ENCODE measurements around the gene FKBP8. TPM values are rescaled to one million over a fixed set of nuclear protein-coding genes. Genes with fewer than 3 reads are reported as not detected.

FKBP8 gene
- total and polyA plus RNA-seq, 7 experiments from 2014 or later = 96.9 to 241 (median 164) TPM

DNA sequence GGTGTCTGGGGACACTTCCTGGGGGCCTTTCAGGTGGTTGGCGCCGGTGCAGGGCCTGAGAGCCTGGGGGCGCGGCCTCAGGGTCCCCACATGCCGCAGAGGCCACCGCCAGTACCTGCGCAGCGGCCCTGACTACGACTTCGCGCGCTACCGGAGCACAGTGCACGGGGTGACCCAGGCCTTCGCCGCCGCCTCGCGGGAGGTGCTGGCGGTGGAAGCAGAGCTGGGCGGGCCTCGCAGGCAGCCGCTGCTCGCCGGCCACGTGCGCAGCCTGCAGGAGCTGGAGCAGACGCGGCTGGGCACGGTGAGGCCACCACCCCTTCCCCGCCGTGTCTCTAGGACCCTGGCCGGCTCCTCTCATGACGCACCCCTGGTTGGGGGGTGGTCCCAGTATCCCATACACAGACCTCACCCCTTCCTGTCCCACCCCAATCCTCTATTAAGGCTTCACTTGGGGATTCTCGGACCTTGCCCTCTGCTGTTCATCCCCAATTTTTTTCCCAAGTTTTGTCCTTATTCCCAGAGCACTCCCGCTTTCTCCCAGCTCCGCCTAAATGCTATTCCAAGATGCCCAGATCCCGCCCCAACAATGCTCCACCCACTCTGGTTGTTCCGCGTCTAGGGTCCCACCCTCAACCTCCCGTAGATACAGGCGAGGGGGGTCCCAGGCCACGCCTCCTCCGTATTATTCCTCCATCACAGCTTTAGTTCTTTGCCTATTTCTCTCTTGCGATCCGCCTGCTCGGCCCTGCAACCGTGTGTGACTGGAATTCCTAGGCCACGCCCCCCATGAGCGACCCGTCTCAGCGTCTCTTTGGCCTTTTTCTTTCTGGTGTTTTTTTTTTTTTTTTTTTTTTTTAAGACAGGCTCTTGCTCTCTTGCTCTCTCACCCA lies 46.3 kb upstream of the FKBP8 start:
- ATAC-seq = peak; percentile 68
- Histone ChIP-seq H3K4me1 (ENCODE audit: control insufficient read depth in 2 of 2, insufficient read depth in 2 of 2, low read length in 2 of 2) (peaks cover 21 to 40% of the 10 kb centered on the region in 2 donors), H3K27me3 (ENCODE audit: control insufficient read depth in 2 of 2, insufficient read depth in 2 of 2, low read length in 2 of 2) (no peaks in the 10 kb centered on the region), H3K4me3 (ENCODE audit: low read length) (peak overlapping the region; percentile 72), H3K36me3 (ENCODE audit: control insufficient read depth in 2 of 3, insufficient read depth in 3 of 3, low read length in 3 of 3) (peaks cover 0 to 7% (median 0%) of the 10 kb centered on the region in 3 experiments), H3K27ac (ENCODE audit: low read depth, low read length) (peak overlapping the region; percentile 88), H3K9me3 (ENCODE audit: control insufficient read depth in 2 of 3, low read length in 3 of 3) (no peaks in the 10 kb centered on the region)
- H3K4me1 Mint-ChIP-seq = peaks cover 22 to 57% (median 43%) of the 10 kb centered on the region in 7 donors
- POLR2A ChIA-PET = interaction anchor here (0.6 to 2.9 kb wide), 19 partner anchors 13 to 331 kb away, joined by 3 to 47 read pairs (median 4); partner anchors contain the start of genes COPE, DDX49, ELL and FKBP8
- peaks cover 0 to 2% (median 0%) of the 10 kb centered on the region in 11 donors for H3K9me3 Mint-ChIP-seq
- H3K27ac Mint-ChIP-seq = peak overlapping the region; percentile 87 to 98 (median 92)
- H3K27me3 Mint-ChIP-seq = peaks cover 0 to 4% (median 0%) of the 10 kb centered on the region in 5 donors
- H3K36me3 Mint-ChIP-seq = peaks cover 0 to 15% (median 0%) of the 10 kb centered on the region in 5 donors
- peak overlapping the region; percentile 79 to 94 (median 90) for H3K4me3 Mint-ChIP-seq
- CTCF ChIA-PET = interaction anchor here (0.8 to 2.2 kb wide), 9 partner anchors 17 to 260 kb away, joined by 3 to 10 read pairs (median 4); partner anchors contain the start of gene UBA52
- peak in 3 of 9 donors; percentile 33 to 75 (median 60) for DNase-seq
- intact Hi-C loops (cut with micrococcal nuclease) = loop anchor here (1.0 to 10.0 kb wide), 15 partner anchors 32 to 330 kb away; partner anchors contain the start of genes COPE (in 2 of the 2), CRTC1 (in 2 of the 2), DDX49 (in 2 of the 2) and KXD1 (in 2 of the 2)

DNA sequence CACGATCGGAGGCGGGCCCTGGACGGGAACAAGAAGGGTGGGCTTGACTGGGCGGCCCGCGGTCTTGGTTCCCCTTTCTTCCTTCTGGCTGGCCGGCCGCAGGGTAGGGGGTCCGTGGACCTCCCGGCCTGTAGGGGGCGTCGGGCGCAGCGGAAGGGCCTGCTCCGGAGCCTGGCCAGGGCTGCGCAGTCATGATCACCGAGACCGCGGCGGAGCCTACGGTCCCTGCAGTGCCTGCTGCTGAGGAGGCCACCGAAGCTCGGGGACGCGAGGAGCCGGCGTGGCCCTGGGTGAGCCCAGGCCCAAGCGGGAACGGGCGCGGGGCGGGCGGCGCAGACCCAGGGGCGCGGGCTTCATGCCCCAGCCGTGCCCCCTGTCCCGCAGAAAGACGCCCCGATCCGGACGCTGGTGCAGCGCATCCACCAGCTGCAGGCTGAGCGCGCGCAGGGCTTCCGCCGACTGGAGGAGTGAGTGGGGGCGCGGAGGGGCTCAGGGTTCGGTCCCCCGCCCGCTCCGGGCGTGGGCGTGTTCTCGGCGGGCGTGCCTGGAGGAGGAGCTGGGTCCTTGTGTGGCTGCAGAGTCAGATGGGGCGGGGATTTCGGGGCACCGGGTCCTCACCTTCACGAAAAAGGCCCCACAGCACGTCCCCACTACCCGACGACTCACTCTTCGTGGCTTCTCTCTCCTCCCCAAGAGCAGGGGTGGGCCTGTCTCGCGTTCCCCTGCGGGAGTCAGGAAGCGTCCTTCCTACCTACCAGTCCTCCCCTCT lies 45.4 kb upstream of the FKBP8 start, which contains the start of gene REX1BD:
Gene REX1BD (plus strand): TSS at position 188 of the 769 bp plus-strand sequence. CDS start 4 bp downstream, at position 192.
- Mint-ChIP-seq H3K9me3 (peaks cover 0 to 2% (median 0%) of the 10 kb centered on the region in 11 donors), H3K36me3 (peaks cover 0 to 18% (median 0%) of the 10 kb centered on the region in 5 donors), H3K4me3 (peak within 1 kb of the TSS; percentile 80 to 95 (median 92)), H3K4me1 (peaks cover 20 to 56% (median 42%) of the 10 kb centered on the region in 7 donors), H3K27ac (peak within 1 kb of the TSS; percentile 89 to 96 (median 93)), H3K27me3 (peaks cover 0 to 3% (median 0%) of the 10 kb centered on the region in 5 donors)
- CTCF ChIA-PET = interaction anchor here (0.7 to 2.2 kb wide), 12 partner anchors 16 to 324 kb away, joined by 3 to 10 read pairs (median 4); partner anchors contain the start of genes KXD1 and UBA52
- H3K4me1 ChIP-seq (ENCODE audit: control insufficient read depth in 2 of 2, insufficient read depth in 2 of 2, low read length in 2 of 2) = peaks cover 18 to 33% of the 10 kb centered on the region in 2 donors
- H3K27me3 ChIP-seq (ENCODE audit: control insufficient read depth in 2 of 2, insufficient read depth in 2 of 2, low read length in 2 of 2) = no peaks in the 10 kb centered on the region
- intact Hi-C loops (cut with micrococcal nuclease) = loop anchor here (1.0 to 10.0 kb wide), 16 partner anchors 17 to 331 kb away; partner anchors contain the start of genes COPE (in 2 of the 2), CRTC1 (in 2 of the 2), DDX49 (in 2 of the 2) and ELL (in 2 of the 2)
- POLR2A ChIA-PET = interaction anchor here (0.6 to 2.9 kb wide), 18 partner anchors 13 to 332 kb away, joined by 3 to 47 read pairs (median 6); partner anchors contain the start of genes COPE, DDX49, ELL and FKBP8
- DNase-seq (peak; percentile 77 to 92 (median 89)), ATAC-seq (peak; percentile 89)
- no peaks in the 10 kb centered on the region for H3K9me3 ChIP-seq (ENCODE audit: control insufficient read depth in 2 of 3, low read length in 3 of 3)
- peaks cover 0 to 7% (median 0%) of the 10 kb centered on the region in 3 experiments for H3K36me3 ChIP-seq (ENCODE audit: control insufficient read depth in 2 of 3, insufficient read depth in 3 of 3, low read length in 3 of 3)
- peak within 1 kb of the TSS; percentile 88 for H3K27ac ChIP-seq (ENCODE audit: low read depth, low read length)
- peak within 1 kb of the TSS; percentile 72 for H3K4me3 ChIP-seq (ENCODE audit: low read length)

GRCh38 chr19:18587962-18588610 lies 44.7 kb upstream of the FKBP8 start:
- no peaks in the 10 kb centered on the region for H3K9me3 ChIP-seq (ENCODE audit: control insufficient read depth in 2 of 3, low read length in 3 of 3)
- intact Hi-C loops (cut with micrococcal nuclease) = loop anchor here (1.0 to 10.0 kb wide), 8 partner anchors 17 to 331 kb away; partner anchors contain the start of genes UBA52 (in 2 of the 2), COPE (in 1 of the 2), CRTC1 (in 1 of the 2) and DDX49 (in 1 of the 2)
- ChIA-PET CTCF (interaction anchor here (0.7 to 2.2 kb wide), 9 partner anchors 15 to 325 kb away, joined by 3 to 10 read pairs (median 4); partner anchors contain the start of gene KXD1), POLR2A (interaction anchor here (1.2 to 2.9 kb wide), 12 partner anchors 12 to 332 kb away, joined by 3 to 47 read pairs (median 10); partner anchors contain the start of genes COPE, DDX49, ELL and FKBP8)
- peaks cover 0 to 7% (median 0%) of the 10 kb centered on the region in 3 experiments for H3K36me3 ChIP-seq (ENCODE audit: control insufficient read depth in 2 of 3, insufficient read depth in 3 of 3, low read length in 3 of 3)
- peak overlapping the region; percentile 88 for H3K27ac ChIP-seq (ENCODE audit: low read depth, low read length)
- ATAC-seq (peak; percentile 2), DNase-seq (no peak)
- H3K4me1 ChIP-seq (ENCODE audit: control insufficient read depth in 2 of 2, insufficient read depth in 2 of 2, low read length in 2 of 2) = peaks cover 18 to 33% of the 10 kb centered on the region in 2 donors
- Mint-ChIP-seq H3K27ac (peak overlapping the region; percentile 89 to 96 (median 93)), H3K36me3 (peaks cover 0 to 18% (median 0%) of the 10 kb centered on the region in 5 donors), H3K4me3 (peak overlapping the region; percentile 80 to 95 (median 92)), H3K4me1 (peaks cover 20 to 52% (median 38%) of the 10 kb centered on the region in 7 donors), H3K9me3 (peaks cover 0 to 2% (median 0%) of the 10 kb centered on the region in 11 donors), H3K27me3 (no peaks in the 10 kb centered on the region)
- H3K27me3 ChIP-seq (ENCODE audit: control insufficient read depth in 2 of 2, insufficient read depth in 2 of 2, low read length in 2 of 2) = no peaks in the 10 kb centered on the region
- H3K4me3 ChIP-seq (ENCODE audit: low read length) = peak overlapping the region; percentile 72

DNA sequence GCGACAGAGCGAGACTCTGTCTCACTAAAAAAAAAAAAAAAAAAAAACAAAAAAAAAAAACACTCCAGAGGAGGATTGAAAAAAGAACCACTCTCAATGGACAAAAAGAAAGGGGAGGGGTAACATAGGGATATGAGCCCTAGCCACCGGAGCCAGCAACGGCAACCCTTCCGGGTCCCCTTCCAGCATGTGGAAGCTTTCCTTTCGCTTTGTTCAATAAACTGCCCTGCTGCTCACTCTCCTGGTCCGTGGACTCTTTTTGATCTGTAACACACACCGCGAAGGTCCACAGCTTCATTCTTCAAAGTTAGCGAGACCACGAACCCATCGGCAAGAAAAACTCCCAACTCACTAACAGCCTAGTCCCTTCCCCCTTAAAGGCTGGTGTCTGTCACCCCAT lies 44.2 kb upstream of the FKBP8 start:
- peaks cover 20 to 52% (median 38%) of the 10 kb centered on the region in 7 donors for H3K4me1 Mint-ChIP-seq
- Histone ChIP-seq H3K9me3 (ENCODE audit: control insufficient read depth in 2 of 3, low read length in 3 of 3) (no peaks in the 10 kb centered on the region), H3K4me3 (ENCODE audit: low read length) (peak overlapping the region; percentile 72), H3K36me3 (ENCODE audit: control insufficient read depth in 2 of 3, insufficient read depth in 3 of 3, low read length in 3 of 3) (peaks cover 0 to 7% (median 0%) of the 10 kb centered on the region in 3 experiments), H3K27ac (ENCODE audit: low read depth, low read length) (peak overlapping the region; percentile 88), H3K27me3 (ENCODE audit: control insufficient read depth in 2 of 2, insufficient read depth in 2 of 2, low read length in 2 of 2) (no peaks in the 10 kb centered on the region), H3K4me1 (ENCODE audit: control insufficient read depth in 2 of 2, insufficient read depth in 2 of 2, low read length in 2 of 2) (peaks cover 18 to 33% of the 10 kb centered on the region in 2 donors)
- peaks cover 0 to 2% (median 0%) of the 10 kb centered on the region in 11 donors for H3K9me3 Mint-ChIP-seq
- intact Hi-C loops (cut with micrococcal nuclease) = loop anchor here (5.0 to 10.0 kb wide), 3 partner anchors 95 to 245 kb away; partner anchors contain the start of genes CRTC1 (in 1 of the 2) and UPF1 (in 1 of the 2)
- DNase-seq (peak in 1 of 9 donors; percentile 7), ATAC-seq (no peak)
- ChIA-PET POLR2A (interaction anchor here (1.5 to 2.9 kb wide), 7 partner anchors 11 to 244 kb away, joined by 4 to 47 read pairs (median 15); partner anchors contain the start of genes ELL, KXD1, UBA52 and UPF1), CTCF (interaction anchor here (0.7 to 1.5 kb wide), 4 partner anchors 30 to 279 kb away, joined by 3 to 6 read pairs (median 3); partner anchors contain the start of gene KXD1)
- H3K4me3 Mint-ChIP-seq = peak overlapping the region; percentile 47 to 95 (median 89)
- H3K27me3 Mint-ChIP-seq = no peaks in the 10 kb centered on the region
- peaks cover 0 to 18% (median 0%) of the 10 kb centered on the region in 5 donors for H3K36me3 Mint-ChIP-seq
- peak overlapping the region in 7 of 9 donors; percentile 91 to 96 (median 93) for H3K27ac Mint-ChIP-seq

GRCh38 chr19:18586306-18586705 lies 42.9 kb upstream of the FKBP8 start:
- Mint-ChIP-seq H3K9me3 (peaks cover 0 to 2% (median 0%) of the 10 kb centered on the region in 11 donors), H3K4me3 (peak overlapping the region in 4 of 10 donors; percentile 16 to 53 (median 28)), H3K27me3 (no peaks in the 10 kb centered on the region), H3K27ac (peak overlapping the region in 7 of 9 donors; percentile 9 to 96 (median 51)), H3K36me3 (peaks cover 0 to 18% (median 0%) of the 10 kb centered on the region in 5 donors), H3K4me1 (peaks cover 20 to 52% (median 38%) of the 10 kb centered on the region in 7 donors)
- DNase-seq (no peak), ATAC-seq (no peak)
- intact Hi-C loops (cut with micrococcal nuclease) = loop anchor here (5.0 to 10.0 kb wide), 3 partner anchors 96 to 246 kb away; partner anchors contain the start of genes CRTC1 (in 1 of the 2) and UPF1 (in 1 of the 2)
- no peak overlapping the region for H3K4me3 ChIP-seq (ENCODE audit: low read length)
- H3K27me3 ChIP-seq (ENCODE audit: control insufficient read depth in 2 of 2, insufficient read depth in 2 of 2, low read length in 2 of 2) = no peaks in the 10 kb centered on the region
- H3K4me1 ChIP-seq (ENCODE audit: control insufficient read depth in 2 of 2, insufficient read depth in 2 of 2, low read length in 2 of 2) = peaks cover 18 to 33% of the 10 kb centered on the region in 2 donors
- H3K27ac ChIP-seq (ENCODE audit: low read depth, low read length) = no peak overlapping the region
- CTCF ChIA-PET = interaction anchor here (0.8 kb wide), 1 partner anchor 259 kb away, joined by 3 read pairs; no protein-coding TSS in a partner anchor
- no peaks in the 10 kb centered on the region for H3K9me3 ChIP-seq (ENCODE audit: control insufficient read depth in 2 of 3, low read length in 3 of 3)
- peaks cover 0 to 7% (median 0%) of the 10 kb centered on the region in 3 experiments for H3K36me3 ChIP-seq (ENCODE audit: control insufficient read depth in 2 of 3, insufficient read depth in 3 of 3, low read length in 3 of 3)
- POLR2A ChIA-PET = interaction anchor here (0.9 to 2.3 kb wide), 4 partner anchors 11 to 64 kb away, joined by 3 to 19 read pairs (median 4); partner anchors contain the start of gene UBA52

Measured in naive thymus-derived CD4-positive, alpha-beta T cell (primary cell).